ENCODE measurements around the gene ABCA9. TPM values are rescaled to one million over a fixed set of nuclear protein-coding genes. Genes with fewer than 3 reads are reported as not detected.

ABCA9 gene
- total and polyA plus RNA-seq, 9 of the 15 experiments (the other 6 are each of a cell fraction or from before 2014, with no cell fraction given): 0.04 TPM; not detected in 8

DNA sequence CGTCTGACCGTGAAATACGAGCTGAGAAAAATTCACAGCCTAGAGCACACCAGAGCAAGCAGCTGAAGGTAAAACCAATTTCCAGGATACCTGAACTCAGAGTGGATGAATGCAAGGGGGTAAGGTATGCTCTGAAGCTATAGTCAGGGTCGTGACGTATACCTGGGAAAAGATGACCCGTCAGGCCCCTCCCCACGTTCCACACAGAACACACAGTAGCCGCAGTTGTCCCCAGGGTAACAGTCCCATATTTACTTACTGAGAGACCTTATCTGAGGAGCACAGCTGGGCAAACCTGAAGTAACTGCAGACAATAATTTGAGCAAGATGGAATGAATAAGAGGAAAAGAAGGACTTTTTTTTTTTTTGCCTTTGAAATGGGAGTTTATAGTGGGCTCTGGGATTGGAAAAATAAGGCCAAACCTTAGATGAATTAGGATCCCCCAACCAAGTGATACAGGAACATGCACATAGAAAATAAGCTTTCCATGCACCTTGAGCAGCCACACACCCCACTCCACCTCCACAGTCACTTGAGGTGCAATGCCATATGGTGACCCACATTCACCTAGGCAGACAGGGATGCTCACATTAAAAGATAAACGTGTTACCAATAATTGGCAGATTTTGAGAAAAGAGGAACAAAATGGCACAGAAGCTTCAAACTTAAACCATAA lies 43.0 kb upstream of the ABCA9 start (continued):
- TF ChIP-seq, protein P1, sequence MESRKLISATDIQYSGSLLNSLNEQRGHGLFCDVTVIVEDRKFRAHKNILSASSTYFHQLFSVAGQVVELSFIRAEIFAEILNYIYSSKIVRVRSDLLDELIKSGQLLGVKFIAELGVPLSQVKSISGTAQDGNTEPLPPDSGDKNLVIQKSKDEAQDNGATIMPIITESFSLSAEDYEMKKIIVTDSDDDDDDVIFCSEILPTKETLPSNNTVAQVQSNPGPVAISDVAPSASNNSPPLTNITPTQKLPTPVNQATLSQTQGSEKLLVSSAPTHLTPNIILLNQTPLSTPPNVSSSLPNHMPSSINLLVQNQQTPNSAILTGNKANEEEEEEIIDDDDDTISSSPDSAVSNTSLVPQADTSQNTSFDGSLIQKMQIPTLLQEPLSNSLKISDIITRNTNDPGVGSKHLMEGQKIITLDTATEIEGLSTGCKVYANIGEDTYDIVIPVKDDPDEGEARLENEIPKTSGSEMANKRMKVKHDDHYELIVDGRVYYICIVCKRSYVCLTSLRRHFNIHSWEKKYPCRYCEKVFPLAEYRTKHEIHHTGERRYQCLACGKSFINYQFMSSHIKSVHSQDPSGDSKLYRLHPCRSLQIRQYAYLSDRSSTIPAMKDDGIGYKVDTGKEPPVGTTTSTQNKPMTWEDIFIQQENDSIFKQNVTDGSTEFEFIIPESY (CRISPR knock-in tag; IDR thresholded peaks at IDR 0.05): no peak
- TF ChIP-seq, protein P2, sequence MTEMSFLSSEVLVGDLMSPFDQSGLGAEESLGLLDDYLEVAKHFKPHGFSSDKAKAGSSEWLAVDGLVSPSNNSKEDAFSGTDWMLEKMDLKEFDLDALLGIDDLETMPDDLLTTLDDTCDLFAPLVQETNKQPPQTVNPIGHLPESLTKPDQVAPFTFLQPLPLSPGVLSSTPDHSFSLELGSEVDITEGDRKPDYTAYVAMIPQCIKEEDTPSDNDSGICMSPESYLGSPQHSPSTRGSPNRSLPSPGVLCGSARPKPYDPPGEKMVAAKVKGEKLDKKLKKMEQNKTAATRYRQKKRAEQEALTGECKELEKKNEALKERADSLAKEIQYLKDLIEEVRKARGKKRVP (CRISPR knock-in tag; IDR thresholded peaks at IDR 0.05): 0 out of 2 replicates have a peak, but pooled peaks have one; percentile 5
- TF ChIP-seq TEAD1 (CRISPR knock-in tag; IDR thresholded peaks at IDR 0.05) (peak in 1 of 2 experiments; percentile 61; a peak in 1 of 4 replicates), ZNF212 (CRISPR knock-in tag; IDR thresholded peaks at IDR 0.05) (no peak), ZNF384 (IDR thresholded peaks at IDR 0.05; ENCODE audit: low read depth, low read length) (peak; percentile 98), ILK (tag; IDR thresholded peaks at IDR 0.05; ENCODE audit: borderline replicate concordance, low read depth) (no peak), ERF (CRISPR knock-in tag; IDR thresholded peaks at IDR 0.05) (no peak), MCM3 (IDR thresholded peaks at IDR 0.05) (no peak), SRSF9 (IDR thresholded peaks at IDR 0.05; ENCODE audit: borderline replicate concordance, low read depth, low read length) (no peak), SIN3A (IDR thresholded peaks at IDR 0.05; ENCODE audit: borderline replicate concordance in 2 of 2, control insufficient read depth in 1 of 2, low read depth in 2 of 2, low read length in 2 of 2) (no peak), FOXA1 (IDR thresholded peaks at IDR 0.05; ENCODE audit: borderline replicate concordance) (peak; percentile 76), ZNF23 (CRISPR knock-in tag; IDR thresholded peaks at IDR 0.05) (no peak), ZNF507 (tag; conservative IDR thresholded peaks at IDR 0.05) (no peak), CSDE1 (IDR thresholded peaks at IDR 0.05) (no peak), CBFB (CRISPR knock-in tag; IDR thresholded peaks at IDR 0.05) (no peak), C11orf30 (IDR thresholded peaks at IDR 0.05; ENCODE audit: low read depth) (no peak), ZBED1 (IDR thresholded peaks at IDR 0.05) (no peak), NUFIP1 (IDR thresholded peaks at IDR 0.05; ENCODE audit: partially characterized antibody) (no peak)
- TF ChIP-seq, protein P3, sequence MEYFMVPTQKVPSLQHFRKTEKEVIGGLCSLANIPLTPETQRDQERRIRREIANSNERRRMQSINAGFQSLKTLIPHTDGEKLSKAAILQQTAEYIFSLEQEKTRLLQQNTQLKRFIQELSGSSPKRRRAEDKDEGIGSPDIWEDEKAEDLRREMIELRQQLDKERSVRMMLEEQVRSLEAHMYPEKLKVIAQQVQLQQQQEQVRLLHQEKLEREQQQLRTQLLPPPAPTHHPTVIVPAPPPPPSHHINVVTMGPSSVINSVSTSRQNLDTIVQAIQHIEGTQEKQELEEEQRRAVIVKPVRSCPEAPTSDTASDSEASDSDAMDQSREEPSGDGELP (CRISPR knock-in tag; IDR thresholded peaks at IDR 0.05; ENCODE audit: borderline replicate concordance): peak; percentile 86
- TF ChIP-seq, protein P4, sequence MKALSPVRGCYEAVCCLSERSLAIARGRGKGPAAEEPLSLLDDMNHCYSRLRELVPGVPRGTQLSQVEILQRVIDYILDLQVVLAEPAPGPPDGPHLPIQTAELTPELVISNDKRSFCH (CRISPR knock-in tag; IDR thresholded peaks at IDR 0.05): no peak
- TF ChIP-seq, protein P4 (tag; IDR thresholded peaks at IDR 0.05): no peak
- TF ChIP-seq, protein P5, sequence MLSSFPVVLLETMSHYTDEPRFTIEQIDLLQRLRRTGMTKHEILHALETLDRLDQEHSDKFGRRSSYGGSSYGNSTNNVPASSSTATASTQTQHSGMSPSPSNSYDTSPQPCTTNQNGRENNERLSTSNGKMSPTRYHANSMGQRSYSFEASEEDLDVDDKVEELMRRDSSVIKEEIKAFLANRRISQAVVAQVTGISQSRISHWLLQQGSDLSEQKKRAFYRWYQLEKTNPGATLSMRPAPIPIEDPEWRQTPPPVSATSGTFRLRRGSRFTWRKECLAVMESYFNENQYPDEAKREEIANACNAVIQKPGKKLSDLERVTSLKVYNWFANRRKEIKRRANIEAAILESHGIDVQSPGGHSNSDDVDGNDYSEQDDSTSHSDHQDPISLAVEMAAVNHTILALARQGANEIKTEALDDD (IDR thresholded peaks at IDR 0.05): no peak
- TF ChIP-seq, protein P6, sequence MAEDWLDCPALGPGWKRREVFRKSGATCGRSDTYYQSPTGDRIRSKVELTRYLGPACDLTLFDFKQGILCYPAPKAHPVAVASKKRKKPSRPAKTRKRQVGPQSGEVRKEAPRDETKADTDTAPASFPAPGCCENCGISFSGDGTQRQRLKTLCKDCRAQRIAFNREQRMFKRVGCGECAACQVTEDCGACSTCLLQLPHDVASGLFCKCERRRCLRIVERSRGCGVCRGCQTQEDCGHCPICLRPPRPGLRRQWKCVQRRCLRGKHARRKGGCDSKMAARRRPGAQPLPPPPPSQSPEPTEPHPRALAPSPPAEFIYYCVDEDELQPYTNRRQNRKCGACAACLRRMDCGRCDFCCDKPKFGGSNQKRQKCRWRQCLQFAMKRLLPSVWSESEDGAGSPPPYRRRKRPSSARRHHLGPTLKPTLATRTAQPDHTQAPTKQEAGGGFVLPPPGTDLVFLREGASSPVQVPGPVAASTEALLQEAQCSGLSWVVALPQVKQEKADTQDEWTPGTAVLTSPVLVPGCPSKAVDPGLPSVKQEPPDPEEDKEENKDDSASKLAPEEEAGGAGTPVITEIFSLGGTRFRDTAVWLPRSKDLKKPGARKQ (CRISPR knock-in tag; IDR thresholded peaks at IDR 0.05): no peak
